ENCODE data around the gene IFT80. TPM values are rescaled to one million over a fixed set of nuclear protein-coding genes. Genes with fewer than 3 reads are reported as not detected.

The IFT80 gene
- total RNA-seq, 1 donor from 2014 or later, result 10.9 TPM

GRCh38 chr3:160218136-160218535 lies 180.9 kb downstream of the IFT80 start:
- no peaks in the 10 kb centered on the region for H3K9me3 ChIP-seq (replicated peaks)
- H3K27me3 ChIP-seq (ENCODE audit: low read depth), result peaks cover 43% of the 10 kb centered on the region
- intact Hi-C loops (cut with micrococcal nuclease), result no loop called here
- no peak overlapping the region for H3K27ac ChIP-seq (replicated peaks)
- DNase-seq, result no peak
- TF ChIP-seq, protein P1, sequence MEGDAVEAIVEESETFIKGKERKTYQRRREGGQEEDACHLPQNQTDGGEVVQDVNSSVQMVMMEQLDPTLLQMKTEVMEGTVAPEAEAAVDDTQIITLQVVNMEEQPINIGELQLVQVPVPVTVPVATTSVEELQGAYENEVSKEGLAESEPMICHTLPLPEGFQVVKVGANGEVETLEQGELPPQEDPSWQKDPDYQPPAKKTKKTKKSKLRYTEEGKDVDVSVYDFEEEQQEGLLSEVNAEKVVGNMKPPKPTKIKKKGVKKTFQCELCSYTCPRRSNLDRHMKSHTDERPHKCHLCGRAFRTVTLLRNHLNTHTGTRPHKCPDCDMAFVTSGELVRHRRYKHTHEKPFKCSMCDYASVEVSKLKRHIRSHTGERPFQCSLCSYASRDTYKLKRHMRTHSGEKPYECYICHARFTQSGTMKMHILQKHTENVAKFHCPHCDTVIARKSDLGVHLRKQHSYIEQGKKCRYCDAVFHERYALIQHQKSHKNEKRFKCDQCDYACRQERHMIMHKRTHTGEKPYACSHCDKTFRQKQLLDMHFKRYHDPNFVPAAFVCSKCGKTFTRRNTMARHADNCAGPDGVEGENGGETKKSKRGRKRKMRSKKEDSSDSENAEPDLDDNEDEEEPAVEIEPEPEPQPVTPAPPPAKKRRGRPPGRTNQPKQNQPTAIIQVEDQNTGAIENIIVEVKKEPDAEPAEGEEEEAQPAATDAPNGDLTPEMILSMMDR (IDR thresholded peaks at IDR 0.05; ENCODE audit: borderline replicate concordance), result no peak
- no peaks in the 10 kb centered on the region for H3K4me1 ChIP-seq
- H3K4me3 ChIP-seq, result no peak overlapping the region
- H3K36me3 ChIP-seq, result no peaks in the 10 kb centered on the region

DNA sequence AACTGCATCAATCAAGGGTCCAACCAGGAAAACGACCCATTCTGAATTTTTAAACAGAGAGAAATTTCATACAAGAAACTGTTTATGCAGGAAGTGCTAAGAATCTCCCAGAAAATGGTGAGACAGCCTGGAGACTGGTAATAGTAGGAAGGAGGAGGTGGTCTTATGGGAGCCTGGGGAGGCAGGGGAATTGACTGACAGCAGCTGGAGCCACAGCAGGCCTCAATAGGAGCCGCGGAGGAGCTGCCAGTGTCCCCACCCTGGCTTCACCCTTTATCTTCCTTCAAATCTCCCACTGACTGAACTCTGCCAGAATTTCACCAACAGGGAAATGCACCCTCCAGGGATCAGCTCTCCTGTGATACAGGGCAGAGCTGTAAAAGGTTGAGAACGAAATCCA lies 181.3 kb downstream of the IFT80 start:
- H3K4me1 ChIP-seq, result no peaks in the 10 kb centered on the region
- no peak overlapping the region for H3K4me3 ChIP-seq
- H3K27ac ChIP-seq (replicated peaks), result no peak overlapping the region
- TF ChIP-seq, protein P1 (IDR thresholded peaks at IDR 0.05; ENCODE audit: borderline replicate concordance), result no peak
- H3K9me3 ChIP-seq (replicated peaks), result no peaks in the 10 kb centered on the region
- peaks cover 43% of the 10 kb centered on the region for H3K27me3 ChIP-seq (ENCODE audit: low read depth)
- no peak for DNase-seq
- no peaks in the 10 kb centered on the region for H3K36me3 ChIP-seq
- intact Hi-C loops (cut with micrococcal nuclease), result no loop called here

DNA sequence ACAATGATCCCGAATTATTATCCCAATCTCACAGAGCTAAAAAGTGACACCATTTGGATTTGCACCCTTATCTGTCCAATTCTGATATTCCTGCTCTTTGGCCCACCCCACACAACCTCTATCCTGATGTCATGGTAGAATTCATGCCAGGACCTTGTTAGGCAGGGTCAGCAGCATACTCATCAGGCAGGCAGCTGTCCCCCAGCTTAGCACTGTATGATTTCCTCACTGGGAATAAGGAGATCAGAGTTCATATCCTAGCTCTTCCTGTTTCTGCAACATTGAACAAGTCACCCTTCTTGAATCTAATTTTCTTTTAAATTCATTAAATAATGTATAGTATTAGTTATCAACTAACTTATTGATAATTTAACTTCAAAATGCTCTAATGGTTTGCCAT lies 185.8 kb downstream of the IFT80 start:
- Histone ChIP-seq H3K9me3 (replicated peaks) (no peaks in the 10 kb centered on the region), H3K36me3 (no peaks in the 10 kb centered on the region), H3K27ac (replicated peaks) (no peak overlapping the region), H3K27me3 (ENCODE audit: low read depth) (peaks cover 59% of the 10 kb centered on the region), H3K4me3 (no peak overlapping the region), H3K4me1 (no peaks in the 10 kb centered on the region)
- intact Hi-C loops (cut with micrococcal nuclease), result no loop called here
- no peak for DNase-seq
- TF ChIP-seq, protein P1 (IDR thresholded peaks at IDR 0.05; ENCODE audit: borderline replicate concordance), result no peak

- H3K4me3 ChIP-seq, result no peak overlapping the region
- H3K9me3 ChIP-seq (replicated peaks), result no peaks in the 10 kb centered on the region
- intact Hi-C loops (cut with micrococcal nuclease), result no loop called here
- peaks cover 39% of the 10 kb centered on the region for H3K27me3 ChIP-seq (ENCODE audit: low read depth)
- DNase-seq, result no peak
- H3K36me3 ChIP-seq, result no peaks in the 10 kb centered on the region
- H3K27ac ChIP-seq (replicated peaks), result no peak overlapping the region
- TF ChIP-seq, protein P1 (IDR thresholded peaks at IDR 0.05; ENCODE audit: borderline replicate concordance), result no peak
- no peaks in the 10 kb centered on the region for H3K4me1 ChIP-seq
Measured at GRCh38 chr3:160210799-160211221, 188.2 kb downstream of the IFT80 start.

- Histone ChIP-seq H3K9me3 (replicated peaks) (no peaks in the 10 kb centered on the region), H3K27me3 (ENCODE audit: low read depth) (peaks cover 35% of the 10 kb centered on the region)
- intact Hi-C loops (cut with micrococcal nuclease), result no loop called here
Measured at GRCh38 chr3:160210341-160210740, 188.7 kb downstream of the IFT80 start.

More at GRCh38 chr3:160210341-160210740, 188.7 kb downstream of the IFT80 start:
- DNase-seq, result no peak
- no peak overlapping the region for H3K4me3 ChIP-seq
- no peak overlapping the region for H3K27ac ChIP-seq (replicated peaks)
- H3K4me1 ChIP-seq, result no peaks in the 10 kb centered on the region
- H3K36me3 ChIP-seq, result no peaks in the 10 kb centered on the region
- TF ChIP-seq, protein P1 (IDR thresholded peaks at IDR 0.05; ENCODE audit: borderline replicate concordance), result no peak

Small RNA genes lying within 50 kb of the gene (microRNA-seq; reads per million reads assigned to microRNA genes)
- gene MIR15B (998 reads per million, percentile 84 among the genes with 10 or more reads in this experiment), gene MIR16-2 (498 reads per million, percentile 74 among the genes with 10 or more reads in this experiment)

Other genes with a start within 250 kb of the IFT80 start
- gene C3orf80, start 173.8 kb downstream of the IFT80 start, total RNA-seq, result 0.14 TPM
- 18.4 TPM for gene SMC4, start 425 bp upstream of the IFT80 start, total RNA-seq
- gene TRIM59, start 50.6 kb upstream of the IFT80 start, total RNA-seq, result 0.77 TPM
- gene KPNA4, start 166.3 kb upstream of the IFT80 start, total RNA-seq, result 130 TPM

All from left ventricle myocardium inferior (tissue), 1 donor.